Spleen (tissue), 11 donors: Measurements from ENCODE around the gene MFAP2. TPM values are rescaled to one million over a fixed set of nuclear protein-coding genes. Genes with fewer than 3 reads are reported as not detected.
"Not testable (repeated sequence)": the region's sequence is repeated elsewhere in the genome, so short reads cannot be mapped to it uniquely, and the experiment has no call there.

Experiments used
- DNase-seq: peaks from one replicate; pipeline ENCODE4 v3.0.0-alpha.2; 2020
- H3K27ac ChIP-seq, 8 donors: fragments of 200-600 bp; sonication (generic) in 7 of 8; 1 replicate in 4 of 8; 2 replicates in 4 of 8; pipeline versions ENCODE4 v1.5.0 to v1.8.0; 2016 to 2021; ENCODE audit warnings: inconsistent platforms in 4 of 8, mild to moderate bottlenecking in 4 of 8, moderate library complexity in 1 of 8
- H3K27me3 ChIP-seq, 7 donors: fragments of 200-600 bp; sonication (generic) in 6 of 7; replicated peaks in 1 of 7; 1 replicate in 4 of 7; 2 replicates in 3 of 7; pipeline versions ENCODE4 v1.5.0 to v1.8.0; 2016 to 2021; ENCODE audit warnings: inconsistent platforms in 3 of 7, mild to moderate bottlenecking in 1 of 7
- H3K36me3 ChIP-seq, 6 donors: fragments of 200-600 bp; sonication (generic) in 5 of 6; 1 replicate in 4 of 6; 2 replicates in 2 of 6; pipeline versions ENCODE4 v1.5.0 to v1.8.0; 2016 to 2021; ENCODE audit warnings: inconsistent platforms in 2 of 6
- H3K4me1 ChIP-seq, 6 donors: fragments of 200-600 bp; sonication (generic) in 5 of 6; 1 replicate in 3 of 6; 2 replicates in 3 of 6; pipeline versions ENCODE4 v1.5.0 to v1.8.0; 2016 to 2021; ENCODE audit warnings: inconsistent platforms in 3 of 6
- H3K4me3 ChIP-seq, 8 donors: fragments of 200-600 bp; sonication (generic) in 7 of 8; 1 replicate in 4 of 8; 2 replicates in 4 of 8; pipeline versions ENCODE4 v1.5.0 to v1.8.0; 2016 to 2021; ENCODE audit warnings: inconsistent platforms in 4 of 8, mild to moderate bottlenecking in 4 of 8, moderate library complexity in 2 of 8
- H3K9me3 ChIP-seq, 8 donors: fragments of 200-600 bp; sonication (generic) in 7 of 8; 1 replicate in 4 of 8; 2 replicates in 4 of 8; pipeline versions ENCODE4 v1.5.0 to v1.8.0; 2016 to 2021; ENCODE audit warnings: inconsistent platforms in 4 of 8
- CTCF ChIP-seq, 11 experiments: fragments of 200-600 bp in 7 of 11; fragments of 450-650 bp in 4 of 11; sonication (generic) in 4 of 11; IDR thresholded peaks in 8 of 11; conservative IDR thresholded peaks in 3 of 11; 1 replicate in 7 of 11; 2 replicates in 4 of 11; pipeline versions ENCODE4 v1.4.0 to v1.8.0; 2016 to 2021; ENCODE audit warnings: antibody characterized with exemption in 11 of 11, inconsistent platforms in 4 of 11, mild to moderate bottlenecking in 1 of 11
- POLR2A ChIP-seq, 3 donors: fragments of 450-650 bp; IDR thresholded peaks; one replicate each; pipeline ENCODE4 v1.5.1; 2017; ENCODE audit warnings: antibody characterized with exemption in 3 of 3, mild to moderate bottlenecking in 1 of 3
- POLR2AphosphoS5 ChIP-seq, 3 donors: sonication (generic); formaldehyde crosslinking; IDR thresholded peaks; one replicate each; pipeline ENCODE4 v1.5.1; 2017; ENCODE audit warnings: antibody characterized with exemption in 3 of 3
- WGBS, 5 donors: extraction: QIAGEN DNeasy Blood & Tissue Kit in 3 of 5; methylation state at CpG; one replicate each; pipeline versions ENCODE4 v1.1.5 to v1.1.7; 2013 to 2018; 5-methylcytosine and 5-hydroxymethylcytosine counted together
- intact Hi-C: fragments of 100-400 bp; cut with DNase I; formaldehyde crosslinking; loops from one replicate; pipeline ENCODE4 v1.15.0; 2023; ENCODE audit warnings: low total_unique reads
- polyA plus RNA-seq, 3 donors: library from polyadenylated mRNA; stranded (reverse); fragments of 200-250 nt; gene quantifications; one replicate each; pipeline ENCODE4 v1.2.1, GENCODE V29; 2013
- total RNA-seq, 7 donors: library from RNA; depleted of rRNA in 3 of 7; stranded (reverse); fragments of >200 nt in 3 of 7; fragmentation: NEBNext Ultra II Directional in 4 of 7; extraction: Animal tissue kit (Norgen Biotek cat#: 25700) in 4 of 7; gene quantifications; one replicate each; pipeline versions ENCODE4 v1.1.0 to v1.2.1, GENCODE V29; 2016 to 2021
- donor health status: healthy with polysubstance abuse.
- donor health status: DM: no; HTN: no; CAD: no; lungs with moderate emphysema.
- donor health status: DM: no; HTN: no; CAD: no.
- donor health status: Bipolar disorder and iron deficiency.
- donor health status: healthy.
- donor health status: DM: no; HTN: no; CAD: no.
- donor health status: DM: yes; HTN: yes; CAD: no.

MFAP2 gene
- total and polyA plus RNA-seq, 10 donors: 0.77 to 3.9 (median 1.2) TPM; not detected in 3

- H3K4me1 ChIP-seq: peaks cover 0 to 13% (median 9%) of the 10 kb centered on the region in 6 donors
- H3K27ac ChIP-seq: no peak overlapping the region
- TF ChIP-seq CTCF (IDR thresholded peaks at IDR 0.05 in 8 of 11, conservative IDR thresholded peaks at IDR 0.05 in 3 of 11) (no peak), POLR2AphosphoS5 (IDR thresholded peaks at IDR 0.05) (no peak), POLR2A (IDR thresholded peaks at IDR 0.05) (no peak)
- 86 to 95% (median 93%) methylated on average over 11 to 13 of the region's 13 CpGs for WGBS, 5 donors
- intact Hi-C loops: no loop called here
- DNase-seq: no peak
- peaks cover 0 to 62% (median 22%) of the 10 kb centered on the region in 6 donors for H3K36me3 ChIP-seq
- no peak overlapping the region for H3K4me3 ChIP-seq
- no peaks in the 10 kb centered on the region for H3K27me3 ChIP-seq
- no peaks in the 10 kb centered on the region for H3K9me3 ChIP-seq
Observed at GRCh38 chr1:16965486-16966067, 14.8 kb downstream of the MFAP2 start.

GRCh38 chr1:16964169-16964568 lies 16.3 kb downstream of the MFAP2 start:
- H3K27me3 ChIP-seq, H3K9me3 ChIP-seq, intact Hi-C loops, H3K27ac ChIP-seq, DNase-seq, H3K4me3 ChIP-seq: not testable (repeated sequence)
- H3K36me3 ChIP-seq: peaks cover 0 to 49% (median 19%) of the 10 kb centered on the region in 6 donors
- H3K4me1 ChIP-seq: peaks cover 3 to 19% (median 16%) of the 10 kb centered on the region in 6 donors
- 94 to 97% (median 95%) methylated on average over 4 of the region's 4 CpGs for WGBS, 5 donors

GRCh38 chr1:16961297-16962133 lies 18.9 kb downstream of the MFAP2 start:
- intact Hi-C loops: no loop called here
- no peaks in the 10 kb centered on the region for H3K9me3 ChIP-seq
- no peaks in the 10 kb centered on the region for H3K27me3 ChIP-seq
- no peak for TF ChIP-seq POLR2AphosphoS5 (IDR thresholded peaks at IDR 0.05)
- no peak for TF ChIP-seq CTCF (IDR thresholded peaks at IDR 0.05 in 8 of 11, conservative IDR thresholded peaks at IDR 0.05 in 3 of 11)
- no peak for TF ChIP-seq POLR2A (IDR thresholded peaks at IDR 0.05)
- DNase-seq: no peak
- peak overlapping the region in 3 of 8 donors; percentile 44 to 60 (median 59) for H3K27ac ChIP-seq
- H3K4me1 ChIP-seq: peaks cover 3 to 19% (median 16%) of the 10 kb centered on the region in 6 donors
- WGBS, 5 donors: 85 to 91% (median 88%) methylated on average over 14 of the region's 14 CpGs
- peaks cover 0 to 35% (median 10%) of the 10 kb centered on the region in 6 donors for H3K36me3 ChIP-seq
- peak overlapping the region in 7 of 8 donors; percentile 30 to 75 (median 40) for H3K4me3 ChIP-seq

- Histone ChIP-seq H3K4me3 (peak overlapping the region; percentile 13 to 75 (median 37)), H3K9me3 (no peaks in the 10 kb centered on the region), H3K27me3 (no peaks in the 10 kb centered on the region), H3K36me3 (peaks cover 0 to 33% (median 5%) of the 10 kb centered on the region in 6 donors), H3K4me1 (peaks cover 3 to 19% (median 16%) of the 10 kb centered on the region in 6 donors), H3K27ac (peak overlapping the region in 5 of 8 donors; percentile 20 to 73 (median 59))
- TF ChIP-seq CTCF (IDR thresholded peaks at IDR 0.05 in 8 of 11, conservative IDR thresholded peaks at IDR 0.05 in 3 of 11): peak; percentile 30 to 83 (median 65)
- TF ChIP-seq POLR2AphosphoS5 (IDR thresholded peaks at IDR 0.05): peak; percentile 30 to 72 (median 50)
- TF ChIP-seq POLR2A (IDR thresholded peaks at IDR 0.05): no peak
- peak; percentile 93 for DNase-seq
- intact Hi-C loops: no loop called here
- 5 to 18% (median 5%) methylated on average over 26 to 57 of the region's 57 CpGs for WGBS, 5 donors
Observed at GRCh38 chr1:16960560-16961296, 19.7 kb downstream of the MFAP2 start.
